Nephron progenitor cell (in vitro differentiated cells): ENCODE measurements around the gene GTPBP4.

Source experiments
- DNase-seq: peaks from one replicate; pipeline ENCODE4 v3.0.0; 2021
- H3K27ac Mint-ChIP-seq: 2 replicates; pipeline ENCODE4 v1.8.0; 2021; ENCODE audit warnings: mild to moderate bottlenecking, moderate library complexity, mixed read lengths
- H3K27me3 Mint-ChIP-seq: 2 replicates; pipeline ENCODE4 v1.8.0; 2021; ENCODE audit warnings: mild to moderate bottlenecking, low read depth, mixed read lengths; ENCODE audit not compliant: poor library complexity
- H3K36me3 Mint-ChIP-seq: 2 replicates; pipeline ENCODE4 v1.8.0; 2021; ENCODE audit warnings: low read depth, mixed read lengths
- H3K4me1 Mint-ChIP-seq: 2 replicates; pipeline ENCODE4 v1.8.0; 2021; ENCODE audit warnings: mixed read lengths
- H3K4me3 Mint-ChIP-seq: 2 replicates; pipeline ENCODE4 v1.8.0; 2021; ENCODE audit warnings: mild to moderate bottlenecking, moderate library complexity, mixed read lengths
- H3K9me3 Mint-ChIP-seq: 2 replicates; pipeline ENCODE4 v1.8.0; 2021; ENCODE audit warnings: mild to moderate bottlenecking, moderate library complexity, mixed read lengths
- TF ChIP-seq, protein P1 (sequence below): fragments of 200-600 bp; sonication (generic); IDR thresholded peaks from 2 replicates; pipeline ENCODE4 v1.5.0; 2021; ENCODE audit warnings: antibody characterized with exemption

Gene GTPBP4

GRCh38 chr10:987870-988666 lies at the start of gene GTPBP4:
TSS of gene GTPBP4 (plus strand) at chr10:988434. CDS start at chr10:988480, 46 bp downstream.
- TF ChIP-seq, protein P1, sequence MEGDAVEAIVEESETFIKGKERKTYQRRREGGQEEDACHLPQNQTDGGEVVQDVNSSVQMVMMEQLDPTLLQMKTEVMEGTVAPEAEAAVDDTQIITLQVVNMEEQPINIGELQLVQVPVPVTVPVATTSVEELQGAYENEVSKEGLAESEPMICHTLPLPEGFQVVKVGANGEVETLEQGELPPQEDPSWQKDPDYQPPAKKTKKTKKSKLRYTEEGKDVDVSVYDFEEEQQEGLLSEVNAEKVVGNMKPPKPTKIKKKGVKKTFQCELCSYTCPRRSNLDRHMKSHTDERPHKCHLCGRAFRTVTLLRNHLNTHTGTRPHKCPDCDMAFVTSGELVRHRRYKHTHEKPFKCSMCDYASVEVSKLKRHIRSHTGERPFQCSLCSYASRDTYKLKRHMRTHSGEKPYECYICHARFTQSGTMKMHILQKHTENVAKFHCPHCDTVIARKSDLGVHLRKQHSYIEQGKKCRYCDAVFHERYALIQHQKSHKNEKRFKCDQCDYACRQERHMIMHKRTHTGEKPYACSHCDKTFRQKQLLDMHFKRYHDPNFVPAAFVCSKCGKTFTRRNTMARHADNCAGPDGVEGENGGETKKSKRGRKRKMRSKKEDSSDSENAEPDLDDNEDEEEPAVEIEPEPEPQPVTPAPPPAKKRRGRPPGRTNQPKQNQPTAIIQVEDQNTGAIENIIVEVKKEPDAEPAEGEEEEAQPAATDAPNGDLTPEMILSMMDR, result no peak
- peak; percentile 93 for DNase-seq
- H3K36me3 Mint-ChIP-seq, result peaks cover 27% of the 10 kb centered on the region
- H3K4me1 Mint-ChIP-seq, result peaks cover 25% of the 10 kb centered on the region
- H3K27ac Mint-ChIP-seq, result peak within 1 kb of the TSS; percentile 64
- H3K9me3 Mint-ChIP-seq, result no peaks in the 10 kb centered on the region
- H3K27me3 Mint-ChIP-seq, result peaks cover 3% of the 10 kb centered on the region
- H3K4me3 Mint-ChIP-seq, result peak within 1 kb of the TSS; percentile 93

DNA sequence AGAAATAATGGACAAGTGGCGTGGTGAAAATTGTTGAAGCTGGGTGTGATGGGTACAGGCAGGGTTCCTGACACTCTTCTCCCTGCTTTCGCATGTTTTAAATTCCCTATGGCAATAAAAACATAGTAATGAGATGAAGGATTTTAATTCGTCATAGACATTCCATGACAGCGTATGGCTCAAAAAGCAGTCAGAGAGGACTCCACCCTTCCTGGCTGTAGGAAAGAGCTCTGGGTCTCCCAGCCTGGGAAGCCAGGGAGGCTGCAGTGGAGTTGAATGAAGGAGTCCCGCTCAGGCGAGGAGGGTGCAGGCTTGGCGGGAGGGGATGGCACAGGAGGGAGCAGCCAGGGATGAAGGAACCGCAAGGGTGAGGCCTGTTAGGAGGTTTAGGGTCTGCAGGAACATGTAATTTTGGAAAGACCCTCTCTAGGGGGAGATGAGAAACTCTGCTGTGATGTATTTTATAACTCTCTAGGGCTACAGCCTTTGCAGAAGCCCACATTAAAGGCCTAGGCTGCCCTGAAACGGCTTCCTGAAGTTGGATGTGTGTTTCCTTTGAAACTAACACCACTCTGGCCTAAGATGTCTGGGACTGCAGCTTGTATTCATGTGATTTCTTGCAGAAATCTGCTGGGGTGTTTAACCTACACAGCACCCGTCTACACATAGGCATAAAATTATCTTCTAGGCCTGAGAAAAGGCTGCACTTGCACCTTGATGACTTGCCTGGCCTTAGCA lies 49.1 kb upstream of the GTPBP4 start:
- H3K9me3 Mint-ChIP-seq, result no peaks in the 10 kb centered on the region
- H3K36me3 Mint-ChIP-seq, result no peaks in the 10 kb centered on the region
- peaks cover 28% of the 10 kb centered on the region for H3K27me3 Mint-ChIP-seq
- no peak for DNase-seq
- H3K4me1 Mint-ChIP-seq, result peaks cover 22% of the 10 kb centered on the region
- TF ChIP-seq, protein P1, result no peak
- no peak overlapping the region for H3K4me3 Mint-ChIP-seq
- H3K27ac Mint-ChIP-seq, result peak overlapping the region; percentile 90

DNA sequence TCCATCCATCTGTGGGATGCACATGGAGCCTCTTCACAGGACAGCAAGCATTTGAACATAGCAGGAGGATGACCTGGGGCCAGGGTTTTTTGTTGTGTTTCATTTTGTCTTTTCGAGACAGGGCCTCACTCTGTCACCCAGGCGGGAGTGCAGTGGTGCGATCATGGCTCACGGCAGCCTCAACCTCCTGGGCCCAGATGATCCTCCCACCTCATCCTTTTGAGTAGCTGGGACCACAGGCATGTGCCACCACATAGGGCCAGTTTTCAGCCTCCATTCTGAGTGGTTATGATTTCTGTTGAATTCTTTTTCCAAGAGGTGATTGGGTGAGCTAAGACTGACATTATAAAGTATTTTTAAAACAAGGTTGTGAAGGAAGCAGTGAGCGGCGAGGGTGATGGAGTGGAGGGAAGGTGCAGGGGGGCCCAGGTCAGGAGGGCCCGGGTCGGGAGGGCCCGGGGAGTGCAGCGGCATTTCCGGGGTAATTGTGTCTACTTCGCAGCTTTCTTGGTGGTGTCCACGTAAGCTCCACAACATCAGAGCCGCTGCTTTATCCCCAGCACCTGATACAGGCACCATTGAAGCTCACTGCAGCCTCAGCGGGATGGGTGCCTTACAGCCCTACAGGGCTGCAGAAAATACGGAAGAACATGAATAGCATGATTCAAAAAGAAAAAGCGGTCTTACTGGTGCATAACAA lies 44.8 kb upstream of the GTPBP4 start:
- no peak for DNase-seq
- no peak overlapping the region for H3K4me3 Mint-ChIP-seq
- peaks cover 12% of the 10 kb centered on the region for H3K4me1 Mint-ChIP-seq
- no peak overlapping the region for H3K27ac Mint-ChIP-seq
- H3K36me3 Mint-ChIP-seq, result no peaks in the 10 kb centered on the region
- H3K27me3 Mint-ChIP-seq, result peaks cover 50% of the 10 kb centered on the region
- H3K9me3 Mint-ChIP-seq, result no peaks in the 10 kb centered on the region
- TF ChIP-seq, protein P1, result no peak

GRCh38 chr10:944034-944831 lies 44.0 kb upstream of the GTPBP4 start:
- no peaks in the 10 kb centered on the region for H3K36me3 Mint-ChIP-seq
- no peak overlapping the region for H3K27ac Mint-ChIP-seq
- TF ChIP-seq, protein P1, result no peak
- H3K9me3 Mint-ChIP-seq, result no peaks in the 10 kb centered on the region
- no peak overlapping the region for H3K4me3 Mint-ChIP-seq
- DNase-seq, result no peak
- peaks cover 48% of the 10 kb centered on the region for H3K27me3 Mint-ChIP-seq
- H3K4me1 Mint-ChIP-seq, result peaks cover 5% of the 10 kb centered on the region

GRCh38 chr10:945778-946177 lies 42.5 kb upstream of the GTPBP4 start:
- Mint-ChIP-seq H3K9me3 (no peaks in the 10 kb centered on the region), H3K36me3 (no peaks in the 10 kb centered on the region), H3K27ac (no peak overlapping the region)

More at GRCh38 chr10:945778-946177, 42.5 kb upstream of the GTPBP4 start:
- H3K4me3 Mint-ChIP-seq, result no peak overlapping the region
- peaks cover 59% of the 10 kb centered on the region for H3K27me3 Mint-ChIP-seq
- DNase-seq, result no peak
- TF ChIP-seq, protein P1, result no peak
- no peaks in the 10 kb centered on the region for H3K4me1 Mint-ChIP-seq
